DMS53 (cell line): ENCODE results near the gene CEACAM1.
"Not testable (repeated sequence)": the region's sequence is repeated elsewhere in the genome, so short reads cannot be mapped to it uniquely, and the experiment has no call there.

ENCODE experiments used
- DNase-seq: peaks from one replicate; lab custom pipeline; 2025; lab: John Stamatoyannopoulos, UW

CEACAM1 gene

GRCh38 chr19:42475366-42475765, 52.9 kb downstream of the CEACAM1 start:
- DNase-seq, result no peak

DNA sequence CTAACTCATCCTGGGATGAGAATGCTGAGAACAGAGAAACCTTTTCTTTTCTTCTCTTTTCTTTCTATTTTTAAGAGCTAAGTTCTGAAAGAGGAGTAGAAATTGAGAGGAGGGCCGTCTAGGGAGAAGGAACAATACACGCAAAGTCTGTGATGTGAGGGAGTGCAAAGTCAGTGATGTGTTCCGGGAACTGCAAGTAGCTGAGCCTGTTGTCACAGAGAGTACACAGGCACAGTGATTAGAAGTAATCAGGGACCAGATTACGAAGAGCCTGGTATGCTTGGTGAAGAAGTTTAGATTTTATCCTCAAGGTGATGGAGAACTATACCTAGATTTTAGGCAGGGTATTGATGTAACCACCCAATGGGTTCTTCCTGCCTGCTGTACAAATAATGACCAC, 53.5 kb downstream of the CEACAM1 start:
- no peak for DNase-seq

GRCh38 chr19:42473686-42474085, 54.6 kb downstream of the CEACAM1 start:
- DNase-seq, result no peak

DNA sequence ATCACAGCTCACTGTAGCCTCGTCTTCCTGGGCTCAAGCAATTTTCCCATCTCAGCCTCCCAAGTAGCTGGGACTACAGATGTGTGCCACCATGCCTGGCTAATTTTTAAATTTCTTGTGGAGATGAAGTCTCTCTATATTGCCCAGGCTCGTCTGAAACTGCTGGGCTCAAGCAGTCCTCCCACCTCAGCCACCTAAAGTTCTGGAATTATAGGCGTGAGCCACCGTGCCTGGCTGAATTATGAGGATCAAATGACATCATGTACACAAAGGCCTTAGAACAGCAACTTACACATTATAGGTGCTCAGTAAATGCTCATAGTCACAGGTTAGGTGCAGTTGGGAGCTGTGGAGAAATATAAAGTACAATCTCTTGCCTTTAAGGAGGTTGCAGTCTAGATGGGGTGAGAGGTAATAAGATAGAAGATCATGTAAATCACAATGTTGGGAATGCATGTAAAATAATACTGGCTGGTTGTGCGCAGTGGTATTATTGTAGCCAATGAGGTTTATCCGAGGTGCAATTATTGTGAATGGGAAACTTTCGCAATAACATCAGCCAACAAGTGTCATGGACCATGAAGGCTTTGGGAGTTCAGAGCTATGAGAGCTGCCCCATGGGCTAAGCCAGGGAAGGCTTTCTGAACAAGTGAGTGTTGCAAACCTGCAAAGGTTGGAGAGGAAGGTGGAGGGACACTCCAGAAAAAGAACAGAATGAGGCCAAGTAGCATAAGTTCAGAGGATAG, 55.7 kb downstream of the CEACAM1 start:
- DNase-seq, result no peak

- DNase-seq, result no peak
Observed at GRCh38 chr19:42471554-42472249, 56.6 kb downstream of the CEACAM1 start.

GRCh38 chr19:42469311-42470235, 58.7 kb downstream of the CEACAM1 start:
- no peak for DNase-seq

DNA sequence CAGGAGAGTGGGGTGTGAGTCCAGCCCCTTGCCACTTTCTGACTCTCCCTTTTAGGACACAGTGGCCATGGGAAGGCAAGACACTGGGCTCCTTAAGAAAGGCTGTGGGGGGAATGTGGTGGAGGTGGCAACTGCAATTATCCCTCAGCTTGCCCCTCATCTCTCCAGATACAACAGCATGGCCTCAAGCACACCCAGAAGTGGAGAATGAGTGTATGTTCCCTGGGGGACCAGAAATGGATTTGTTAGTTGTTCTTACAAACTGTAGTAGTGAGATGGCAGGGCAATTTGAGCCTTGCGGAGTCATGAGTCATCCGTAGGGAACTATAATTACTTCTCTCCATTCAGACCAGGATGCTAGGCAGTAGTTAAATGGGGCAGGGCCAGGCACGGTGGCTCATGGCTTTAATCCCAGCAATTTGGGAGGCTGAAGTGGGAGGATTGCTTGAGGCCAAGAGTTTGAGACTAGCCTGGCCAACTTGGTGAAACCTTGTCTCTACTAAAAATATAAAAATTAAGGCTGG, 59.9 kb downstream of the CEACAM1 start:
- DNase-seq, result peak; percentile 33

- DNase-seq, result no peak
Observed at GRCh38 chr19:42467183-42467760, 61.0 kb downstream of the CEACAM1 start.

DNA sequence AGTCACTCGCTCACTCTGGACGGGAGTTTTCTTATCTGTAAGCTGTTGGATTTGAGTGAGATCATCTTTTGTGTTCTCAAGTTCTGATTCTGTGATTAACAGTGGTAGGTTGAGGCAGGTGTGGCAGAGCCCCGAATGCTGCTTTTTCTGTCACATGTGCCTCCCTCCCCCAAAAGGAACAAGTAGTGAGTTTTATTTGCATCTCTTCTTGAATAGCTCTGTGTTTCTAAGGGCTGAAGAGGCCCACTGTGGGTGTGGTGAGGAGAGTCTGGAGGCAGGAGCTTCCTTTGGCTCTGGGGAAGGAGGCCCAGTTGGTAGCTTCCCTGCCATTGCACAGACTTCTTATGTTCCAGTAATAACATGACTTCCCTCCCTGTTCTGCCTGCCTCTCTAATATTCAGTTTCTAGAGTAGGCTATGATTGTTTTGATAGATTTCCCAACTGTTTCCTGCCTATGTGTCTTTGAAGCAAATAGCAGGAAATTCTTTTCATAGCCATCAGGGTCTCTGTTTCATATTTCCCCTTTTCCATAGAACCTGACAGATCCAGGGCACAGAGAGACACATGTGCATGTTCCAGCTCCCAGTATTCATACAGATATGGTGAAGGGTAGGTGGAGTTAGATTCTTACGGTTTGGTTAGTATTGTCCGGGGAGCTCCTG, 61.6 kb downstream of the CEACAM1 start:
- no peak for DNase-seq

- no peak for DNase-seq
Observed at GRCh38 chr19:42465827-42466280, 62.4 kb downstream of the CEACAM1 start.

DNA sequence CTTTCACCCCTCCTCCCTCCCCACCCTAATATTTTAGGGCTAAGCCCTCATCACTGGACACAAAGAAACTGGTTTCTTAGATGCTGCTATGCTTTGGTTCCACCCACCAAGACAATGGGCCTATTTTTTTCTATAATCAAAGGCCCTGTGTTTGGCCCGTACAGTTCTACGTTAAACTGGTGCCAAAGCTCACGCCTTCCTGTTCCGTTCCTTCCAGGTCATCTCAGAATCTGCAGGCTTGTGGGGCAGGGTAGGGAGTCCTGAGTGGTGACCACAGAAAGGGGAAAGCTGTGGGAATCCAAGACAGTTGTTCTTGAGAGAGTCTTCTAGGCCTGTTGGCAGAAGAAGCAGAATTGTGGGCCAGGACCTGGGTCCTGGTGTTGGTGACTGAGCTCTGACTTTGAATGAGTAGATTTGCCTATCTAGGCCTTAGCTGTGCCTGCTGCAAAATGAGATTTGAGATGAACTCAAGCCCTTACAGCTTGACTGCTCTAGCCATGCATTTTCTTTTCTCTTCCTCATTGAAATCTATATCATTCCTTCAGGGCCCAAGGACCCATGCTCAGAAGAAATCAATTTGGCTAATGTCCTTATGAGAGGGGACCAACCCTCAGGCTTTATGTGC, 66.5 kb downstream of the CEACAM1 start:
- no peak for DNase-seq

GRCh38 chr19:42461231-42461630, 67.0 kb downstream of the CEACAM1 start:
- not testable (repeated sequence) for DNase-seq

DNA sequence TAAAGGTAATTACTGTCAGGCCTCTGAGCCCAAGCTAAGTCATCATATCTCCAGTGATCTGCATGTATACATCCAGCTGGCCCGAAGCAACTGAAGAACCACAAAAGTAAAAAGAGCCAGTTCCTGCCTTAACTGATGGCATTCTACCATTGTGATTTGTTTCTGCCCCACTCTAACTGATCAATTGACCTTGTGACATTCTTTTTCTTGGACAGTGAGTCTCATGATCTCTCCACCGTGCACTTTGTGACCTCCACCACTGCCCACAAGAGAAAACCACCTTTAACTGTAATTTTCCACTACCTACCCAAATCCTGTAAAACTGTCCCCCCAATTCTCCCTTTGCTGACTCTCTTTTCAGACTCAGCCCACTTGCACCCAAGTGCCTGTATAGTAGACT, 68.4 kb downstream of the CEACAM1 start:
- no peak for DNase-seq
